HAP-1 (cell line): ENCODE measurements around the gene LRRC45.

Experiments
- DNase-seq, 2 experiments: peaks; one replicate each; pipeline ENCODE4 v3.0.0-alpha.2; 2016 to 2020; ENCODE audit warnings: low spot score in 2 of 2
- H3K27me3 ChIP-seq: fragments of 250-450 bp; sonication (Bioruptor Pico); 2 replicates; pipeline ENCODE4 v1.5.1; 2020; ENCODE audit warnings: low read depth, mild to moderate bottlenecking, moderate library complexity
- H3K36me3 ChIP-seq: fragments of 250-450 bp; sonication (Bioruptor Pico); replicated peaks from 2 replicates; pipeline ENCODE4 v1.5.1; 2020; ENCODE audit warnings: mild to moderate bottlenecking
- H3K4me1 ChIP-seq: fragments of 250-450 bp; sonication (Bioruptor Pico); 2 replicates; pipeline ENCODE4 v1.5.1; 2020; ENCODE audit warnings: mild to moderate bottlenecking
- H3K4me3 ChIP-seq: fragments of 250-450 bp; sonication (Bioruptor Pico); 2 replicates; pipeline ENCODE4 v1.5.1; 2020; ENCODE audit warnings: mild to moderate bottlenecking, moderate library complexity
- H3K9me3 ChIP-seq: fragments of 250-450 bp; sonication (Bioruptor Pico); 2 replicates; pipeline ENCODE4 v1.5.1; 2020; ENCODE audit warnings: mild to moderate bottlenecking, moderate library complexity
- in situ Hi-C: fragments of 300-500 bp; cut with MboI; formaldehyde crosslinking; loops from 3 replicates; pipeline ENCODE4 v1.14.3; 2020; ENCODE audit warnings: low sequenced_read_pairs, inconsistent platforms, mixed read lengths

The LRRC45 gene

GRCh38 chr17:82047914-82048570 lies 24.9 kb downstream of the LRRC45 start:
- H3K36me3 ChIP-seq: peaks cover 7% of the 10 kb centered on the region
- no peaks in the 10 kb centered on the region for H3K27me3 ChIP-seq
- no peaks in the 10 kb centered on the region for H3K9me3 ChIP-seq
- peaks cover 3% of the 10 kb centered on the region; the same call in 1 of the 2 replicates for H3K4me1 ChIP-seq
- H3K4me3 ChIP-seq: no peak overlapping the region
- in situ Hi-C loops: no loop called here
- no peak for DNase-seq

- DNase-seq: no peak
- in situ Hi-C loops: no loop called here
Observed at GRCh38 chr17:82048571-82048971, 25.5 kb downstream of the LRRC45 start.

GRCh38 chr17:82049106-82049505 lies 26.0 kb downstream of the LRRC45 start:
- Histone ChIP-seq H3K4me1 (peaks cover 3% of the 10 kb centered on the region; the same call in 1 of the 2 replicates), H3K27me3 (no peaks in the 10 kb centered on the region), H3K36me3 (peaks cover 16% of the 10 kb centered on the region), H3K9me3 (no peaks in the 10 kb centered on the region), H3K4me3 (no peak overlapping the region)
- in situ Hi-C loops: no loop called here
- DNase-seq: no peak

More at GRCh38 chr17:82048571-82048971, 25.5 kb downstream of the LRRC45 start:
- Histone ChIP-seq H3K36me3 (peaks cover 11% of the 10 kb centered on the region), H3K4me1 (peaks cover 3% of the 10 kb centered on the region; the same call in 1 of the 2 replicates), H3K27me3 (no peaks in the 10 kb centered on the region), H3K9me3 (no peaks in the 10 kb centered on the region), H3K4me3 (no peak overlapping the region)

- no peaks in the 10 kb centered on the region for H3K27me3 ChIP-seq
- H3K4me1 ChIP-seq: peaks cover 3% of the 10 kb centered on the region; the same call in 1 of the 2 replicates
- no peaks in the 10 kb centered on the region for H3K9me3 ChIP-seq
- peaks cover 21% of the 10 kb centered on the region for H3K36me3 ChIP-seq
- DNase-seq: no peak
- no peak overlapping the region for H3K4me3 ChIP-seq
- in situ Hi-C loops: no loop called here
Observed at GRCh38 chr17:82049521-82049971, 26.4 kb downstream of the LRRC45 start.

GRCh38 chr17:82050152-82050760 lies 27.2 kb downstream of the LRRC45 start:
- Histone ChIP-seq H3K4me3 (peak overlapping the region; percentile 71), H3K4me1 (peaks cover 3% of the 10 kb centered on the region; the same call in 1 of the 2 replicates), H3K36me3 (peaks cover 28% of the 10 kb centered on the region), H3K9me3 (no peaks in the 10 kb centered on the region), H3K27me3 (no peaks in the 10 kb centered on the region)
- in situ Hi-C loops: no loop called here
- no peak for DNase-seq

GRCh38 chr17:82050761-82051641 lies 27.9 kb downstream of the LRRC45 start:
- Histone ChIP-seq H3K4me3 (peak overlapping the region; percentile 71), H3K4me1 (peaks cover 3% of the 10 kb centered on the region; the same call in 1 of the 2 replicates), H3K36me3 (peaks cover 32% of the 10 kb centered on the region), H3K9me3 (no peaks in the 10 kb centered on the region), H3K27me3 (no peaks in the 10 kb centered on the region)
- in situ Hi-C loops: no loop called here
- no peak for DNase-seq

GRCh38 chr17:82051776-82052637 lies 28.9 kb downstream of the LRRC45 start, which contains the start of the genes GPS1 and RFNG:
Gene GPS1 (plus strand): TSS chr17:82051898. CDS start chr17:82051932, 34 bp downstream.
Gene RFNG (minus strand): TSS chr17:82051811. CDS start chr17:82051766, 45 bp downstream.
- Histone ChIP-seq H3K27me3 (no peaks in the 10 kb centered on the region), H3K4me1 (peaks cover 3% of the 10 kb centered on the region; the same call in 1 of the 2 replicates), H3K9me3 (no peaks in the 10 kb centered on the region), H3K36me3 (peaks cover 42% of the 10 kb centered on the region), H3K4me3 (peak within 1 kb of the TSS; percentile 71)
- in situ Hi-C loops: no loop called here
- peak; percentile 62 to 86 for DNase-seq

GRCh38 chr17:82052638-82053059 lies 29.5 kb downstream of the LRRC45 start:
- in situ Hi-C loops: no loop called here
- Histone ChIP-seq H3K36me3 (peaks cover 48% of the 10 kb centered on the region), H3K27me3 (no peaks in the 10 kb centered on the region), H3K4me1 (peaks cover 3% of the 10 kb centered on the region; the same call in 1 of the 2 replicates), H3K9me3 (no peaks in the 10 kb centered on the region), H3K4me3 (peak overlapping the region; percentile 71)
- no peak for DNase-seq

GRCh38 chr17:82053130-82053529 lies 30.0 kb downstream of the LRRC45 start:
- no peaks in the 10 kb centered on the region for H3K9me3 ChIP-seq
- H3K4me3 ChIP-seq: peak overlapping the region; percentile 71
- no peaks in the 10 kb centered on the region for H3K27me3 ChIP-seq
- H3K36me3 ChIP-seq: peaks cover 53% of the 10 kb centered on the region
- H3K4me1 ChIP-seq: peaks cover 3% of the 10 kb centered on the region; the same call in 1 of the 2 replicates
- in situ Hi-C loops: no loop called here
- DNase-seq: no peak

GRCh38 chr17:82053556-82054263 lies 30.6 kb downstream of the LRRC45 start:
- peak overlapping the region; percentile 71; the same call in 1 of the 2 replicates for H3K4me3 ChIP-seq
- in situ Hi-C loops: no loop called here
- H3K36me3 ChIP-seq: peaks cover 59% of the 10 kb centered on the region

GRCh38 chr17:82054351-82055022 lies 31.4 kb downstream of the LRRC45 start:
- H3K9me3 ChIP-seq: no peaks in the 10 kb centered on the region
- H3K27me3 ChIP-seq: no peaks in the 10 kb centered on the region
- no peak for DNase-seq
- H3K4me3 ChIP-seq: no peak overlapping the region
- in situ Hi-C loops: no loop called here
- peaks cover 3% of the 10 kb centered on the region; the same call in 1 of the 2 replicates for H3K4me1 ChIP-seq
- H3K36me3 ChIP-seq: peaks cover 62% of the 10 kb centered on the region

More at GRCh38 chr17:82053556-82054263, 30.6 kb downstream of the LRRC45 start:
- H3K27me3 ChIP-seq: no peaks in the 10 kb centered on the region
- peaks cover 3% of the 10 kb centered on the region; the same call in 1 of the 2 replicates for H3K4me1 ChIP-seq
- DNase-seq: no peak
- H3K9me3 ChIP-seq: no peaks in the 10 kb centered on the region
